Renal cortical epithelial cell (primary cell): ENCODE data around the gene CACNA2D4. TPM values are rescaled to one million over a fixed set of nuclear protein-coding genes. Genes with fewer than 3 reads are reported as not detected.

Experiments
- DNase-seq: peaks from one replicate; pipeline ENCODE4 v3.0.0-alpha.2; 2011; ENCODE audit warnings: low read depth
- total RNA-seq: library from RNA; depleted of rRNA; stranded (reverse); fragments of >200 nt; gene quantifications from 2 replicates; pipeline ENCODE4 v1.2.3, GENCODE V29; 2014

CACNA2D4 gene
- total RNA-seq, 1 donor from 2014 or later: 0.20 TPM

DNA sequence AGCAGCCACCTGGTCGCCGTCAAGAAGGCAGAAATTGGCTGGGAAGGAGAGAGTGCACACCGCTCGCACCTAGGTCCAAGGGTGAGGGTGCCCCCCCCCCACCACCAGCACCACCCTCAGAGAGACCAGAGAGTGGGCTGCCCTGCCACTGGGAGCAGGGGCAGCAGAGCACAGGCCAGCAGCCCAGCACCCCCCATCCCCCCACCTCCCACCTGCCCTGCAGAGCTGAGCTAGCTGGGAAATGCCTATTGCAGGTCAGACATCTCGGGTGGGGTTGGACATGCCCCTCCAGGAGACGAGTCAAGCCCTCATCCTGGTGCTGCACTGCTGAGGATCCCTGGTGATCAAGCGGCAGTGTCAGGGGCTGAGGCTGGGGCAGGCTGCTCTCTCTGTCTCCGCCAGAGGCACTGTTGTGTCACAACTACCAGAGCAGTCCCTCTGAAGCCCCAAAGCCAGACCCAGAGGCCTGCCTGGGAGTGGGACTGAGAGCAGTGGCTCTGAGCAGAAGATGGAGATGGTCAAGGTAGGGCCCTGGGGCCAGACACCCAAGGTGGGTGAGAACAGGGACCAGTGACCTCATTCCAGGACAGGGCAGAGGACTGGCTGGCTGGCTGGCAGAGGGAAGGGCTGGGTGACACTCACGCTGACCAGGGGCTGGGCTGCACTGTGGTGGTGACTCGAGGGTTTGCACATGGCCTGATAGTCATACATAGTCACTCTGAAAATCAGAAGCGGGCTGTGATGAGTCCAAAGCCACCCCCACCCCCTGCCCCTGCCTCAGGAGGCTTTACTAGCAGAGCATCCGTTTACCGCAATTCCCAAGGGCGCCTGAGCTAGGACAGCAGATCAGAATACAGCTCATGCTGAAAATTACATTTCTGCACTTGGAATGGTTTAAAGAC lies 117.8 kb downstream of the CACNA2D4 start:
- DNase-seq: no peak

DNA sequence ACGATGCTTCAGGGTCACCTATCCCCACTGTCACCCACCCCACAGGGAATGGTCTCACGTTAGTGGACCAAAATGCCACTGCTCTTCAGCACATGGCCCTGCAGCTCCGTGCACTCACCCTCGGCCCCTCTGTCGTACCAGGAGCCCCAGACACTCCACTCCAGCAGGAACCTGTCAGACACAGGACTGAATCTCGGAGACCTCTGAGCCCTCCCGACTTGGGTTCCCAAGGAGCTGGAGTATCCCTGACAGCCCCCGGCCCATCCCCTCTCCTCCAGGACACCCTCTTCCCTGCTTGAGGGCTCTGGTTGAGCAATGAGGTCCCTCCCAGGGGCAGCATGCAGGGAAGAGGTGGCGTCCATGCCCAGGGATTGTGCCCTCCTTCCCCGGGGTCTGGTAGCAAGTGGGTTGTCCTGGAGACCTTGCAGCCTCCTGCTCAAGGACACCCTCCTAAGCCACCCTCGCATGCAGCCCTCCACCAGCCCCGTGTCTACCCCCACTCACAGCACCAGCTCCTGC lies 118.5 kb downstream of the CACNA2D4 start:
- DNase-seq: no peak

DNA sequence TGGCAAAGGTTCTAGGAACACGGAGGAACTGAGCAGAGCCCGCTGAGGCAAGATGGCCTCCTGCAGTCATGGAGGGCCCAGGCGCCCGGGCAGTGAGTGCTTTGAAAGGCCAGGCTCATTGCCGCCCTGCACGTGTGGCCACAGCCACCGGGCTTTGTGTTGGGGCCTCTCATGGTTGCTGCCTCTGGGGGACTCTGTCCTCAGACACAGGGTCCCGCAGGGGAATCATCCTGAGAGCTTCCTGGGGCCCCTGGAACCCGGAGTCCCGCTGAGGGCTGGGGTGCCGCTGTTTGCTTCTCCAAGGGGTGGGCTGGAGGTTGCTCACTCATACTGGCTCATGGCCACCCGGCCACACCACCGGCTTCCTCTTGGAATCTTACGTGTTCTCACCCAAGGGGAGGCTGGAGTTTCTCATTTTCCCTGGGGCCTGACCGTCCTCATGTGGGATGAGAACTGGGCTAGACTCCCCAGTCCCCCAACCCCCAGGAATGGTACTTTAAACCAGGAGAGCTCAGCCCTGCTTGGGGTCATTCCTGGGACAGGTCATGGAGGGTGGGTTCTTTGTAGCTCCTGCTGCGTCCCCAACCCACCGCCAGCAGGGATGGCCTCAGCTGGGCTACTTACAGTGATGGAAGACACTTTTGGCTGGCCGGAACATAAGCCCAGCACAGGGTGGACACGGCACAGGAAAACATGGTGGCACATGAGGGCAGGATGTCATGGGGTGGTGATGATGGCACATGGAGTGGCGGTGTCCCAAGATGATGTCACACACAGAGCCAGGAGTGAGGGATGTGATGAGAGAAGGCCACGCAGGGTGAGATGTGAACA lies 119.2 kb downstream of the CACNA2D4 start:
- no peak for DNase-seq

DNA sequence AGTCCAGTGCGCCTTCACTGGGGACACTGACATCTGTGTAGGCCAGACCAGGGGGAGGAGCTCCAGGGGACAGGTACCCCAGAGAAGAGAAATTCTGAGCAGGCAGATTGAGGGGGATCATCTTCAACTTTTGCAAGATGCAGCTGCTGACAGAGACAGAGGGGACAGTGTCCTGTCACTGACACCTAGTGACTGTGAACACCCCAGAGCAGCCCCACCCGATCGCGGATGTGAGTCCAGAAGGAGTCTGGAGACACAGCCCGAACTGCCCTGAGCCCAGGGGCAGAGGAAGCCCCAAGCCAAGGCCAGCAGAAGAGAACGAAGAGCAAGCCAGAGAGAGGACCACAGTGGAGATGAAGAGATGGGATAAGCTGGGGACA lies 119.8 kb downstream of the CACNA2D4 start:
- DNase-seq: no peak

DNA sequence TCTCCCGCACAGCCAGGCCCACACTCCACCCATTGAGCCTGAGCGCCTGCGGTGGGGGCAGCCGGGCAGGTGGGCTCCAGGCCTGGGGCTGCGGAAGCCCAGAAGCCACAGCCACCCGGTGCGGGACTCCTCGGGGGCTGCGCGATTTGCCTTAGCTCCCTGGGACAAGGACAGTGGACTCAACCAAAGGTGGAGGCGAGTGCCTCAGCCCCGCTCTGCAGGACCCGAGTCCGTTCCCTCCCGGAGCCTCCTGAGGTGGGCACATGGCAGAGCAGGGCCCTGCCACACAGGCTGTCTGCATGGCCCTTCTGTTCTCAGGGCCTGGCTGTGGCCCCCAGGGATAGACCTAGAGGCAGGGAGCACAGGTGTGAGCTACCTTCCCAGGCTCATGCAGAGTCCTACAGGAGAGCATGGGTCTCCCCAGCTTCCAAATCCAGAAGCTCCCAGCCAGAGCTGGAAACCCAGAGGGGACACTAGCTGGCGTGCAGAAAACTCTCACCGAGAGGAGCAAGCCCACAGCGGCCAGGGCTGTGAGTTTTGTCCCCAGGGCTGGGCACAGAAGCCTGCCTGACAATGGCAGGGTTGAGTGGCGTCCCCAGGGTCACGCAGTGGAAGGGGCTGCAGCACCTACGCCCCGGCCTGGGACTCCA lies 120.3 kb downstream of the CACNA2D4 start:
- no peak for DNase-seq

DNA sequence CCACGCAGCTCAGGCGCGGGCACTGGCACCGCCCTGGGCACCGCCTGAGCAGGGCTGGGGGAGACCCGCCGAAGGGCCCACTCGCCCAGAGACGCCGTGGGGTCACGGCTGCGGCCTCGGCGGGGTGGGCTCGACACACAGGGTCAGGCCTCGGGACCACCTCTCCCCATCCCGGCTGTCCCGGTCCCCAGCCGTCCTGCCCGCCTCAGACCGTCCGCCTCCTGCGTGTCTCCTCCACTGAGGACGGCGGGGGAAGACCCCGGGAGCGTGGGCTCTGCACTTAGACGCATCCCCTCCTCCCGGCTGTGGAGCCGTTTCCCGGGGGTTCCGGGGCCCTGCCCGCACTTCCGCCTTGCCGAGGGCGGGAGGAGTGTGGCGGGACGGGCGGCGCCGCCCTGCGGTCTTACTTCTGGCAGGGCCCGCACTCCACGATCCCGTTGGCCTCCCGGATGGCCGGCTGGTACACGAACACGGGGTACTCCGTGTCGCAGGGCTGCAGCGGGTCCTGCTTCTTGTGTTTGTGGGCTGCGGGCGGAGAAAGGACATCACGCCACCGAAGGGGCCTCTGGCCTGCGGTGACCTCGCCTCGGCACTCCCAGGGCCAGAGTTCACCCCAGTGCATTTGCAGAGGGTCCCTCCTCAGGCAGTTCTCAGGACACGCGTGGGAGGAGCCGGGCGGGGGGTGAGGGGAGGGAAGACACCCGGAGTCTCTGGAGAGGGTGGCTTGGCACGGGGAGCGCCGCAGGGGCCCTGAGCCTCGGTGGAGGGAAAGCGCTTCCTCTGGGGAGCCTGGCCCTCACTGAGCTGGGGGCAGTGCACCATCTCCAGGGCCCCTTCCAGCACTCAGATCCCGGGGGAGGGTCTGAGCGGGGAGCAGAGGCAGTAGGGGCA lies 121.2 kb downstream of the CACNA2D4 start:
- DNase-seq: no peak

DNA sequence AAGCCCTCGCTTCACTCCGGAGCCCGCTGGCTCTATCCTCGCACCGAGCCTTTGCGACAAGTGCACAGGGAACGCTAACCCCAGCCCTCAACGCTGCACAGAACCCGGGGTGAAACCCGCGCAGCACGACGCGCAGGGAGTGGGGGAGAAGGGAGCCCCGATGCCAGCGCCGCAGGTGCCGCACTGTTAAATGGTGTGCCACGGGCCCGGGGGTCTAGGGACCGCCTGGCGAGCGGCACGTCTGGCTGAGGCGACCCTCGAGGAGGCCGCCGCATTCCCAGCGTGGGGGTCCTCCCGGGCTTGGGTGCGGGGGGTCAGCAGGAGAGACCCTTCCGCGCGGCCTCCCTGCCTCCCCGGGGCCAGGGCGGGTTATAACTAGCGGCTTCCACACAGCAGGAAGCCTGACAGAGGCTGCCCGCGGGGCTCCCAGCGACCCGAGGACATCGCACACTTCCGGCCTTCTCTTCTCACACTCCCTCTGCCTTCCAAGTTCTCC lies 121.9 kb downstream of the CACNA2D4 start:
- no peak for DNase-seq

DNA sequence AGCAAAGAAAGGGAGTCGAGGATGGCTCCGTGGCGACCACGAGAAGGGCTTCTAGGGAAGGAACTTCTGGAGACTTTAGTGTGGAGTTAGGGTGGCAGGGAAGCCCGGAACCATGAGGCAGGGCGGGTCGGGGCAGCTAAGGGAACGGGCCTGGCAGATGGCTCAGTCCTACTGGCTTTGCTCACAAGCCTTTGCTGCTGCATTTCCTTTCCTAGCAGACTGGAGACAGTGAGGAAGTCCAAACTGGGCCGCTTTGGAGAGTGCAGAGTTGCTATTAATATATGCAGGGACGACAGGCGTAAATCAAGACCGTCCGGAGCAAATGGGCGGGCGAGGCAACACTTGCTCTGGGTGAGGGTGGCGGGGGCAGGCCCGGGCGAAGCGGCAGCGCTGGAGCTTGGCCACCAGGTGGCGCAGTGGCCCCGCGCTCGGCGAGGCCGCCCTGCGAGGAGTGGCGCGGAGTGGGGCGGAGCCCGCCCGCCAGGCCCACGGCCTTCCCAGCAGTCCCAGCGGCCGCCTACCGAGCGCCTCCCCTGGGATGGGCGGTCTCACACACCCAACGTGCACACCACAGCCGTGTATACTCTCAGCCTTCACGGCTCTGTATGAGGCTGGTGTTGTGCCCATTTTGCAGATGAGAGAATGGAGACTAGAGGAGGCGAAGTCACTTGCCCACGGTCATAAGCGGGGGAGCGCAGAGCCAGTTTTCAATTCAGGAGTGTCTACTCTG lies 122.5 kb downstream of the CACNA2D4 start:
- DNase-seq: peak; percentile 67

DNA sequence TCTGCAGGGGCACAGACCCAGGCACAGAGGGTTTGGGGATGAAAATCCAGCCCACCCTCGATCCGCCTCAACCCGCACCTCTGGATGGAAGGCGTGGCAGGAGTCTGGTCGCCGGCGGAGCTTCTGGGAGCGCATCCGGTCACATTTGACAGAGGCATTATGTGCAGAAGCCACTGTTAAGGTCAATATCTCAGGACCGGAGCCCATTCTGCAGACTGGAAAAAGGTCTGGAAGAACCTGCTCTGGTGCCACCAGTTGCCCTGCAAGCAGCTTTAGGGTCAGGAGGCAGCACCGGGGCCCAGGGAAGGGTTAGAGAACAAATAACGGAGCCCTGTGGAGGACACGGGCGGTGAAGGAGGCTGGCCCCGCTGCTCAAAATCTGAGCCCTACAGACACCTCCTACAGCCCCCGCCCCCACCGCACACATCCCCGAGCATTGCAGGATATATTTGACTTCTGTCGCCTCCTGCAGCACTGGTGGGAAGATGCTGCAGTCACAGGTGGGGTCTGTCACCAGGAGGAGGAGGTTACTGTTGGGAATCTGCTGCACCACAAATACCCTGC lies 123.1 kb downstream of the CACNA2D4 start:
- DNase-seq: no peak

DNA sequence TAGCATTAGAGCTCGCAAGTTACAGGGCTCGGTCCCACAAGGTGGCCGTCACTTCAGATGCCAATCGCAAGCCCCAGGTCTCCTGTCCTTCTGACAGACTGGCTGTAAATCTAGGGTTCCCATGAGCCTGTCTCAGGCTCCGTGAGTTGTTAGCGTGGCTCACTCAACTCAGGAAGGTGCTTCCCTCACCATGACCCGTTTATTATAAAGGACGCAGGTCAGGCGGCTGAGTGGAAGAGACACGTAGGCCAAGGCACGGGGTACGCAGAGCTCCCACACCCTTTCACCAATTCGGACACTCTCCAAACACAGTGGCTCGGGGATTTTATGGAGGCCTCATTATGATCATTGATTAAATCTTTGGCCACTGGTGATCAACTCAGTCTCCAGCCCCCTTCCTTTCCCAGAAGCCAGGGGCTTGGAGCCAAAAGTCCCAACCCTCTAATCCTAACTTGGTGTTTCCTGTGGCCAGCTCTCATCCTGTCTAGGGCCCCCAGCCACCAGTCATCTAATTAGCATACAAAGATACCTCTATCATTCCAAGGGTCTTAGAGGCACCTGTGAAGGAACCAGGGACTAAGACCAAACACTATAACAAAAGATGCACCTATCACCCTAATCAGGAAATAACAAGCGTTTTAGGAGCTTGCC lies 123.9 kb downstream of the CACNA2D4 start:
- no peak for DNase-seq

DNA sequence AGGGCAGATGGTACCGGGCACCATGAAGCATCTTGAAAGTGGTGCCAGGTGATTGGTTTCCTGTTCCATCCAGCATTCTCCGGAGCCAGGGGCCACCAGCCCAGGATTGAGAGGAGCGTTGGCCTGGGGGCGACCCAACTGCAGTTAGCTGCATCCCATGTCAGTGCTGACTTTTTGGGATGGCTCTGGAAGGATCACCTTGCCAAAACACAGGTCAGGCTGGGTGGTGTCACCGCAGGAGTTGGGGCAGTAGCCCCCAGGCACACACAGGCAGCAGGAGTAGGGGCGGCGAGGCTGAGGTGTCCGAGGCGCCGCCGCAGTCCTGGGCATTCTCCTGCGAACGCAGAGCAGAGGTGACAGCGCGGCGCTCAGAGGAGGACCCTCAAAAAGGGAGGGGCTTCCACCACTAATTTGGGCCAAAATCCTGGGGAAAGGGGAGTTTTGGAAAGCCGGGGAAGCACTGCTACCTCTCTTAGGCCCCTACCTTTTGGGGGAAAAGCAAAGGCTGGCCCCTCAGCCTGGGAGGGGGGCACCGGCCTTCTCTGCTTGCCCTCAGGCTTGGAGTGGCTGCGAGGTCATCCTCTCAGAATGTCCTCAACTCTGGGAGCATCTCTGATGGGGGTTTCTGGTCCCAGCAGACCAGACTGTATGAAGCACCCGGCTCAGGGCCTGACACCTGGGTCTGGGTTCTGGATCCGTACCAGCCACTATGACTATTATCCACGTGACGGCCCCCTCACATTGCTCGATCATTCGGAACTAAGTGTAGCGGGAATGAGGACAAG lies 124.8 kb downstream of the CACNA2D4 start:
- no peak for DNase-seq

DNA sequence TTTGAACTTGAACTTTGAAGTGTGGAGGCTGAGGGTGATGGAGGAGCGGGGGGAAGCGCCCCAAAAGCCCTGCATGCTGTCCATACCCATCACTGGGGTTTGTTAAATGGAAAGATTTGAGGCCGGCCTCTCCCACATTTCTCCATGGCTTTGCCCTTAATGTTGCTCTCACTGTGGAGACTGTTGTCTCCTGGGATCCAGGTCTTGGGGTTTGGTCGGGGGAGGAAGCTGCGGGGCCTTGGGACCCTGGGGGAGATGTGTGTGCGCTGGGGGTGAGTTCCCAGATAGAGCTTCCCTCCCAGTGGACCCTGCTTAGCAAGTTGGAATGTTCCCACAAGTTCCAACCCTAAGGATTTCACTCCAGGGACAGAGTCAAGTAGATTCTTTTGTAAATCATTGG lies 126.0 kb downstream of the CACNA2D4 start:
- no peak for DNase-seq

DNA sequence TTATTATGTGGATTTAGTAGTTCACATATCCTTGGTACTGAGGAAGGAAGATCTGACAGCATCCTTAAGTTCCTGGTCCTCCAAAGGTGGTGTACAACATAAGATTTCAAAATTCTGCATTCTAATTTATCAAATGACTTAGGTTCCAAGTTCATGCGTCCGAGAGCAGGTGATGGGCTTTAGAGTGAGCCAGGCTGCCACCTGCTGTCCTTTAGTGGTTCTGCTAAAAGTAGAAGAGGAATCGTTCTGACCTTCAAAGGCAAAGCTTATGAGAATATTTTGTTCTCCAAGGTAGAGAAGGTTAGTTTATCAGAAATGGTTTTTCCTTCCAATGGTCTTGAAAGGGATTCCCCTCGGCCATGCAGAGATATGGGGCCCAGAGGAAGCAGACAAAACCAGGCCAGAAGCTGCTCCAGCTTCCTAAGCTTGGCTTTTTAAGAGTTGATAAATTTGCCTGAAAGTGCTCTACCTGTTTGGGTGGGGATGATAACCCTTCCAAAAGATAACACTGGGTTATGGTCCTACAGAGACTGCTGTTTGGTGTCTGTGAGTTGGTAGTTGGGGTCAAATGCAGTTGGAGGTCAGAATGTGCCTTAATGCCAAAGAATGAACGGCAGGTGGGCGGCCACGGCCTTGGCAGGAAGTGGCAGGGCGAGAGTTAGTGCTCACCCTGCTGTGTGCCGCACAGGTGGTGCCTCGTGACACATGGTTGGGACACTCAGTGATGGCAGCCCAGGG lies 127.2 kb downstream of the CACNA2D4 start:
- DNase-seq: peak; percentile 61

DNA sequence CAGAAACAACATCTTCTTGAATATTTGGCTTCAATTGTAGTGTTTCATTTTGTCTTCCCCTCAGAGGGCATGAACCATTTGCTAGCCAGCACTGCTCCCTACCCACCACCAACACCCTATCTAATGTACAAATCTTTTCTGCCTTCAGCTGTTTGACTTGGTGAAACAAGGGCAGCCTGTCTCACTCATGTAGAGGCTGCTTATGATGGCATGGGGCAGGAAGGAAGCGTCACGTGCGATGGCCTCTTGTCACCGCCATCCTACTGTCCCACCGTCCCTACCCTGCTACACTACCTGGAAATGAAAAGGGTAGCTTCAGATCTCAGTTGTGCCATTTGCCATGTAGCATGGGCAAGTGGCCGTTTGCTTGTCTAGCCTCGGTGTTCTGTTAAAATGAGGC lies 128.0 kb downstream of the CACNA2D4 start:
- no peak for DNase-seq

DNA sequence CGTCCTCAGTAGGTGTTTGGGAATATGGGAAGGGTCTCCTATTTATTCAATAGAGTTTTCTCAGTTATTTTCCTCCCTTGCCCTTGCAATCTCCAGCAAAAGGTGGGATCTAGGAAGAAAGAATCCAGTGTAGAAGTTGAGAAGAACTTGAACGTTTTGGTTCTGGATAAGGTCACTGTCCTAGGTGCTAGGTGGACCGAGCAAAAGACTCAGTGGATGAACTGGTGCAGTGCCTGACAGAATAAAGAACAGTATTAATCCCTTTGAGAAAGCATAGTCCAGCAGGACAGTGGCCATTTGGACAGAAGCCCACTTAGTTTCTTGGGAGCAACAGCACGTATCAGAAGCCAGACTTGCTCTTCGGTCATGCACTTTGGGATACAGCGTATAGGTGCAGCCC lies 130.7 kb downstream of the CACNA2D4 start:
- DNase-seq: no peak

DNA sequence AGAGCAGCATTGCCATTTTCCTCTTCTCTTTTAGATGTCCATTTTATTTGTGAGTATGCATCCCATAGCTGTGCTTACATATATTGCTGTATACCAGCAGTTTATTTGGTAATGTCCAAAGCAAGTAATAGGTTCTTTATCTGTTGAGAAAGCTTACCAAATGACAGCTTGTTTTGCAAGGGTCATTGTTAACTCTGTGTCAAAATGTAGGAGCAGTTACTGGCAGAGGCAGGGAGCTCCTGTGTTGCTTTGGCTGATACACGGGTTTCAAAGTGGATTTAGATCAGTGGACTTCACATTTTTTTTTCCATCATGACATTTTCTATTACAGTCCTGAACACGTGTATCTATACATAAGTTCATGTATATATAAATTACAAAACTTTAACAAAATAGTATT lies 136.2 kb downstream of the CACNA2D4 start:
- no peak for DNase-seq

DNA sequence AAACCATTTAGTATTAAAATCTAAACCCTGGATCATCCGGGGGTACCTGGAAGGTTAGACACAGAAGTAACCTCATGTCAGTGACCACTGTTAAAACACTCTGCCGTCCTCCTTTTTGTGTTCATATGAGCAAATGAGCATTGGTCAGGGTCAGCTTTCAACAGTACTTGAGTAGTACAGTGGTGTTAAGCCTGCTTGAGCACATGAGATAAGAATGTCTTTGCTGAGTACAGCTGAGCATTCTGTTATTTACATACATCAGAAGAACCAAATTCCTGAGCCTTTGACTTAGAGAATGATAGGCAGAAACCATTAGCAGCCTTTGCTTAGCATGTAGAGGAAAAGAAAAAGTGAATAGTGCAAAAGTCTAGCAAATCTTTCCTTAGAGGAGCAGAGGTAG lies 136.7 kb downstream of the CACNA2D4 start:
- DNase-seq: no peak

DNA sequence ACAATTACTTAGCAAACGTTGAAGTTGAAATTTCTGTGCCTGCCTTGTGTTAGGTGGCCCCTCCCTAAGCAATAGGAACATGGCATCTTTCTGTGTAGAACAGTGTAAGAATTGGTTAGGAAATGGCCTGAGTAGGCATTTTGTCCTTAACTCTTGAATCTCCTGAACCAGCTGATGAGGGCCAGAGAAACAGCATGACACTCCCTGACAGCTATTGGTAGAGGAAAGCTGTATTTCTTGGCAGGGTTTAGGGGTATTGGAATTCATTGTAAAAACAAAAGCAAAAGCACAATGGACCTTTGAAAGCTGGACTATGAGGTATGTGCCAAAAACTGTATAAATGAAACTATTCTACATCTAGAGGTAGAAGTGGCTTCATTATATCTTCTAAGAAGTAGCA lies 138.7 kb downstream of the CACNA2D4 start:
- DNase-seq: no peak
